H1 (cell line): ENCODE measurements around the gene DNAI2. TPM values are rescaled to one million over a fixed set of nuclear protein-coding genes. Genes with fewer than 3 reads are reported as not detected.

ENCODE experiments used
- CTCF ChIA-PET: fragments of 300-600 bp; sonication (Branson Sonifier 250); formaldehyde crosslinking; loops from one replicate; lab custom pipeline; 2021; ENCODE audit not compliant: partially characterized antibody; lab: Charles Lee
- POLR2A ChIA-PET: fragments of 300-600 bp; sonication (Branson Sonifier 250); formaldehyde crosslinking; loops from one replicate; lab custom pipeline; 2021; ENCODE audit warnings: inconsistent platforms; ENCODE audit not compliant: partially characterized antibody; lab: Charles Lee
- DNase-seq, 2 experiments: peaks; one replicate each; pipeline versions ENCODE4 v3.0.0 to v3.0.0-alpha.2; 2010 to 2022; ENCODE audit warnings: low spot score in 2 of 2, low read depth in 1 of 2, mixed read lengths in 1 of 2
- FAIRE-seq: peaks from 2 replicates; lab custom pipeline; 2011; peaks lifted over from hg19 to GRCh38; lab: Jason Lieb, UNC
- H2AFZ ChIP-seq: 2 replicates; pipeline ENCODE4 v1.8.1; 2012; ENCODE audit warnings: low read length, inconsistent platforms
- H2AK5ac ChIP-seq: 2 replicates; pipeline ENCODE4 v1.6.1; 2013; ENCODE audit warnings: low read depth, low read length
- H2BK120ac ChIP-seq: replicated peaks from 2 replicates; pipeline ENCODE3; 2013; ENCODE audit warnings: low read depth, low read length, inconsistent platforms
- H2BK12ac ChIP-seq: 2 replicates; pipeline ENCODE4 v1.6.1; 2013; ENCODE audit warnings: low read depth, low read length
- H2BK15ac ChIP-seq: 2 replicates; pipeline ENCODE4 v1.6.1; 2013; ENCODE audit warnings: low read length
- H2BK20ac ChIP-seq: 2 replicates; pipeline ENCODE4 v1.6.1; 2013; ENCODE audit warnings: low read length
- H2BK5ac ChIP-seq: 2 replicates; pipeline ENCODE4 v1.6.1; 2013; ENCODE audit warnings: low read depth, low read length
- H3K14ac ChIP-seq: 2 replicates; pipeline ENCODE4 v1.6.1; 2013; ENCODE audit warnings: inconsistent platforms; ENCODE audit not compliant: insufficient read length
- H3K18ac ChIP-seq: 2 replicates; pipeline ENCODE4 v1.6.1; 2013; ENCODE audit warnings: low read length; ENCODE audit errors: extremely low read depth
- H3K23ac ChIP-seq: 2 replicates; pipeline ENCODE4 v1.6.1; 2013; ENCODE audit warnings: inconsistent platforms; ENCODE audit not compliant: insufficient read length
- H3K23me2 ChIP-seq: 2 replicates; pipeline ENCODE4 v1.6.1; 2013; ENCODE audit warnings: low read depth, low read length
- H3K27ac ChIP-seq: 2 replicates; pipeline ENCODE4 v1.6.1; 2011; ENCODE audit warnings: low read depth, low read length, inconsistent platforms
- H3K27me3 ChIP-seq, 4 experiments: replicated peaks in 1 of 4; 1 replicate in 1 of 4; 2 replicates in 3 of 4; pipeline versions ENCODE4 v1.6.1 to v1.8.1; 2011 to 2013; ENCODE audit warnings: low read length in 3 of 4, mild to moderate bottlenecking in 3 of 4, inconsistent platforms in 2 of 4, mixed read lengths in 2 of 4, moderate library complexity in 1 of 4; ENCODE audit not compliant: control insufficient read depth in 3 of 4, insufficient read depth in 3 of 4; ENCODE audit errors: extremely low read depth in 1 of 4
- H3K36me3 ChIP-seq, 4 experiments: 2 replicates each; pipeline versions ENCODE4 v1.6.1 to v1.8.1; 2011 to 2013; ENCODE audit warnings: mild to moderate bottlenecking in 4 of 4, low read length in 3 of 4, moderate library complexity in 2 of 4, control low read depth in 1 of 4, inconsistent platforms in 1 of 4; ENCODE audit not compliant: insufficient read depth in 4 of 4, control insufficient read depth in 2 of 4
- H3K4ac ChIP-seq: replicated peaks from 2 replicates; pipeline ENCODE3; 2013; ENCODE audit warnings: low read length, low read depth, mixed read lengths, inconsistent platforms; ENCODE audit not compliant: insufficient read length
- H3K4me1 ChIP-seq, 4 experiments: replicated peaks in 1 of 4; 1 replicate in 1 of 4; 2 replicates in 3 of 4; pipeline versions ENCODE4 v1.6.1 to v1.8.1; 2011 to 2013; ENCODE audit warnings: low read length in 3 of 4, inconsistent platforms in 2 of 4, mixed read lengths in 1 of 4; ENCODE audit not compliant: insufficient read depth in 4 of 4, control insufficient read depth in 3 of 4
- H3K4me2 ChIP-seq, 2 experiments: 2 replicates each; pipeline versions ENCODE4 v1.6.1 to v1.8.1; 2011 to 2013; ENCODE audit warnings: low read depth in 2 of 2, low read length in 2 of 2, control low read depth in 1 of 2, inconsistent platforms in 1 of 2, mild to moderate bottlenecking in 1 of 2; ENCODE audit not compliant: insufficient read depth in 1 of 2
- H3K4me3 ChIP-seq, 4 experiments: fragments of 200-600, 300-600 bp in 1 of 4; sonication (generic), shearing (Covaris generic), sonication (Bioruptor Twin) in 1 of 4; 2 replicates each; pipeline versions ENCODE4 v1.5.1 to v1.8.1; 2011 to 2016; ENCODE audit warnings: low read length in 4 of 4, low read depth in 3 of 4, control low read depth in 2 of 4, inconsistent platforms in 2 of 4, mild to moderate bottlenecking in 2 of 4, mixed read lengths in 1 of 4, moderate library complexity in 1 of 4; ENCODE audit not compliant: insufficient read depth in 2 of 4; ENCODE audit errors: extremely low read depth in 1 of 4
- H3K56ac ChIP-seq: replicated peaks from 2 replicates; pipeline ENCODE3; 2013; ENCODE audit warnings: low read depth, mild to moderate bottlenecking, mixed read lengths, low read length, inconsistent platforms; ENCODE audit not compliant: insufficient read length
- H3K79me1 ChIP-seq: 2 replicates; pipeline ENCODE4 v1.6.1; 2013; ENCODE audit warnings: low read depth, low read length, control low read depth
- H3K79me2 ChIP-seq, 2 experiments: 2 replicates each; pipeline versions ENCODE4 v1.6.1 to v1.8.1; 2012 to 2013; ENCODE audit warnings: low read length in 2 of 2, mild to moderate bottlenecking in 2 of 2, inconsistent platforms in 1 of 2; ENCODE audit not compliant: insufficient read depth in 2 of 2, control insufficient read depth in 1 of 2
- H3K9ac ChIP-seq, 4 experiments: replicated peaks in 1 of 4; 1 replicate in 1 of 4; 2 replicates in 3 of 4; pipeline versions ENCODE4 v1.6.1 to v1.8.1; 2011 to 2013; ENCODE audit warnings: low read depth in 3 of 4, low read length in 3 of 4, control low read depth in 2 of 4, mild to moderate bottlenecking in 2 of 4, moderate library complexity in 2 of 4, inconsistent platforms in 1 of 4; ENCODE audit errors: extremely low read depth in 1 of 4
- H3K9me3 ChIP-seq, 2 experiments: 2 replicates each; pipeline versions ENCODE4 v1.6.1 to v1.8.1; 2012 to 2013; ENCODE audit warnings: mild to moderate bottlenecking in 2 of 2, moderate library complexity in 2 of 2, control low read depth in 1 of 2, inconsistent platforms in 1 of 2, low read depth in 1 of 2, low read length in 1 of 2, mixed read lengths in 1 of 2; ENCODE audit not compliant: insufficient read depth in 2 of 2
- H4K20me1 ChIP-seq, 2 experiments: replicated peaks in 1 of 2; 2 replicates each; pipeline versions ENCODE3 to v1.8.1; 2011 to 2013; ENCODE audit warnings: inconsistent platforms in 2 of 2, low read length in 2 of 2, mild to moderate bottlenecking in 1 of 2; ENCODE audit not compliant: insufficient read depth in 2 of 2, control insufficient read depth in 1 of 2
- H4K5ac ChIP-seq: 2 replicates; pipeline ENCODE4 v1.6.1; 2013; ENCODE audit warnings: low read length, low read depth, mixed read lengths, inconsistent platforms; ENCODE audit not compliant: insufficient read length
- H4K8ac ChIP-seq: 2 replicates; pipeline ENCODE4 v1.8.0; 2013; ENCODE audit warnings: mild to moderate bottlenecking, moderate library complexity, low read length, inconsistent platforms; ENCODE audit not compliant: insufficient read depth; ENCODE audit errors: extremely low read depth
- H4K91ac ChIP-seq: replicated peaks from 2 replicates; pipeline ENCODE3; 2013; ENCODE audit warnings: low read length, mixed read lengths, inconsistent platforms; ENCODE audit not compliant: insufficient read length
- RNF2 ChIP-seq: fragments of 200-900, 300-1000 bp; sonication (generic); IDR thresholded peaks from 2 replicates; pipeline ENCODE4 v1.7.1; 2016; ENCODE audit warnings: borderline replicate concordance, low read depth, mild to moderate bottlenecking, antibody characterized with exemption, low read length; ENCODE audit not compliant: poor library complexity, severe bottlenecking; ENCODE audit errors: missing control alignments
- WGBS, 2 experiments: shearing (Covaris generic) in 1 of 2; methylation state at CpG; one replicate each; pipeline versions ENCODE4 v1.1.6 to v1.1.7; 2013 to 2015; ENCODE audit warnings: low lambda C conversion rate in 2 of 2, mixed read lengths in 2 of 2, inconsistent platforms in 1 of 2, low coverage in 1 of 2, missing lambda C conversion rate in 1 of 2; ENCODE audit not compliant: insufficient replicate concordance in 2 of 2, insufficient coverage in 1 of 2, insufficient read length in 1 of 2; ENCODE audit errors: extremely low coverage in 1 of 2, missing lambda C conversion rate in 1 of 2; 5-methylcytosine and 5-hydroxymethylcytosine counted together
- polyA plus RNA-seq, 7 experiments: library from polyadenylated mRNA; depleted of rRNA in 3 of 7; stranded (reverse) in 5 of 7; unstranded in 2 of 7; fragments of >200 nt in 5 of 7; fragments of 200-250 nt in 2 of 7; gene quantifications; 1 replicate in 5 of 7; 2 replicates in 1 of 7; 4 replicates in 1 of 7; pipeline versions ENCODE4 v1.2.1 to v1.2.3, GENCODE V29; 2011 to 2013; ENCODE audit warnings: missing spikeins in 2 of 7, mixed read lengths in 2 of 7
- total RNA-seq: library from RNA; stranded (reverse); fragmentation: NEBNext Ultra II Directional; extraction: Animal tissue kit (Norgen Biotek cat#: 25700); gene quantifications from 2 replicates; pipeline ENCODE4 v1.2.1, GENCODE V29; 2021

Gene DNAI2
- total and polyA plus RNA-seq, 2 of the 8 experiments (the other 6 are each of a cell fraction or from before 2014, with no cell fraction given): 0.08 to 0.15 TPM

DNA sequence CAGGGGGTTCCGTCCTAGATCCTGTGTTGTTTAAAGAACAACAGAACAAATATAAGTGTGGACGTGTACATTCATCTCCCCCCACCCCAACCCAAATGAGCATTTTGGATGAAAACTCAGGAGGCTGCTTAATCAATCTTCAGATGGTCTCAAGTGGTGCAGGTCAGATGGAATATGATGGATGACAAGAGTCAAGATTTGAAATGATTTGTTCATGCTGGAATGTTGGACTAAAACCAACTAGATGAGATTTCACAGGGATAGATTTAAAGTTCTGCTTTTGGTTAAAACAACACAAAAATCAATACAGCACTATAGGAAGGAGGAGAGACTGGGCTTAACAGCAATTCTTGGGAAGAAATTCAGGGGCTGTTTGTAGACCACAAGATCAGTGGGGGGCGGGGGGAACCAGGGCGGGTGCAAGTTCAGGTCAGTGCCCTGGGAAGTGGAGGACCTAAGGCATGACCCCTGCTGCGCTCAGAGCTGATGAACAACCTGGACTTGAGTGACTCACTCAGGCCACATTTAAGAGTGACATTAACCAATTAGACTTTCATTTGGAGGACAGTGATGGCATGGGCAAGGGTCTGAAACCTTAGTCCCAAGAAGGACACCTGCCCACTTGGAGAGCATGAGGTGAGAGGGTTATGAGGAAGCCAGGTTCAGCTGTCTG, 45.6 kb upstream of the DNAI2 start:
- H3K23ac ChIP-seq: no peak overlapping the region
- H2BK20ac ChIP-seq: no peak overlapping the region
- no peak overlapping the region for H3K9ac ChIP-seq
- POLR2A ChIA-PET: interaction anchor here (1.9 kb wide), 1 partner anchor 25 kb away, joined by 6 read pairs; the partner anchor contains the start of gene RPL38
- no peak overlapping the region for H3K4ac ChIP-seq
- H3K27ac ChIP-seq: no peak overlapping the region
- no peak overlapping the region for H3K18ac ChIP-seq
- DNase-seq (no peak), FAIRE-seq (no peak)
- H3K79me2 ChIP-seq: no peaks in the 10 kb centered on the region
- no peak overlapping the region for H2BK5ac ChIP-seq
- H3K14ac ChIP-seq: no peak overlapping the region
- H3K4me3 ChIP-seq: no peak overlapping the region
- no peaks in the 10 kb centered on the region for H3K79me1 ChIP-seq
- no peaks in the 10 kb centered on the region; a peak in 1 of 7 replicates for H3K4me1 ChIP-seq
- H3K36me3 ChIP-seq: no peaks in the 10 kb centered on the region
- H4K91ac ChIP-seq: no peak overlapping the region
- H3K9me3 ChIP-seq: no peaks in the 10 kb centered on the region
- H2AFZ ChIP-seq: no peak overlapping the region
- no peak overlapping the region for H3K4me2 ChIP-seq
- no peaks in the 10 kb centered on the region for H3K27me3 ChIP-seq
- H4K20me1 ChIP-seq: no peaks in the 10 kb centered on the region
- no peaks in the 10 kb centered on the region for H3K23me2 ChIP-seq
- no peak overlapping the region for H2AK5ac ChIP-seq
- no peak overlapping the region for H2BK12ac ChIP-seq
- no peak overlapping the region for H2BK15ac ChIP-seq
- no peak for TF ChIP-seq RNF2
- WGBS, 2 experiments: 92% methylated on average over 3 of the region's 5 CpGs; no CpG with 5 or more reads in 1 of the 2 experiments
- CTCF ChIA-PET: interaction anchor here (1.3 to 1.6 kb wide), 2 partner anchors 17 kb away, joined by 3 to 7 read pairs; no protein-coding TSS in a partner anchor
- no peak overlapping the region for H4K8ac ChIP-seq
- H4K5ac ChIP-seq: no peak overlapping the region
- H2BK120ac ChIP-seq: no peak overlapping the region
- no peak overlapping the region for H3K56ac ChIP-seq
